ENCODE data around the gene LPAR1.

- no peak for TF ChIP-seq CBFB (IDR thresholded peaks at IDR 0.05; ENCODE audit: low read depth)
- TF ChIP-seq CBX3 (IDR thresholded peaks at IDR 0.05; ENCODE audit: borderline replicate concordance, low read depth): no peak
- no peak for TF ChIP-seq TARDBP (IDR thresholded peaks at IDR 0.05; ENCODE audit: borderline replicate concordance)
- no peak for TF ChIP-seq FOXK2 (IDR thresholded peaks at IDR 0.05)
- no peak for TF ChIP-seq CREM (IDR thresholded peaks at IDR 0.05; ENCODE audit: low read depth)
- no peak for TF ChIP-seq NFIC (IDR thresholded peaks at IDR 0.05; ENCODE audit: low read depth, low read length)
- no peak for TF ChIP-seq RAD21 (IDR thresholded peaks at IDR 0.05; ENCODE audit: insufficient read depth, low read depth, low read length)
- TF ChIP-seq ESRRA (IDR thresholded peaks at IDR 0.05; ENCODE audit: low read length): no peak
- TF ChIP-seq NFYB (IDR thresholded peaks at IDR 0.05; ENCODE audit: insufficient read depth, low read depth, low read length): no peak
Measured at GRCh38 chr9:110869931-110870330, 168.3 kb downstream of the LPAR1 start.

All from GM12878 (cell line).